NCI-H1092 treated with DMSO at 0.1 percent for 48 hours (cell line): ENCODE results near the gene CCDC82.

ENCODE experiments used
- DNase-seq: peaks from one replicate; lab custom pipeline; 2025; lab: John Stamatoyannopoulos, UW

Gene CCDC82

DNA sequence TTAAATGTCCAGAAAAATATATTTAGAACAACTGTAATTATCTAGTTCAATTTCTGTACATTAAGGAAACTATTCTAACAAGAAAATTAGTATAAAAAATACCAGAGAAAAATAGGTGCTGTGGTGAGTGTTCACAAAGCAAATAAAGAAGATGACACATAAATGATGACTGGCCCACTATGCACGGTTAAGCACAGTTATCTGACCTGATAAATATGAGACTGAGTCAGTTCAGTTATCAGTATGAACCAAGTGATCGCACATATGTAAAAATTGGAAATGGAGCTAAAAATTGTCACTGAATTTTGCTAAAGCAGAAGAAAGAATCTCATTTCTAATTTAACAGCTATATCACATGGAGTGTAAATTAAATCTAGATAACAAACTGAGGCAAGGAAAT is 27.9 kb downstream of the CCDC82 start:
- no peak for DNase-seq

DNA sequence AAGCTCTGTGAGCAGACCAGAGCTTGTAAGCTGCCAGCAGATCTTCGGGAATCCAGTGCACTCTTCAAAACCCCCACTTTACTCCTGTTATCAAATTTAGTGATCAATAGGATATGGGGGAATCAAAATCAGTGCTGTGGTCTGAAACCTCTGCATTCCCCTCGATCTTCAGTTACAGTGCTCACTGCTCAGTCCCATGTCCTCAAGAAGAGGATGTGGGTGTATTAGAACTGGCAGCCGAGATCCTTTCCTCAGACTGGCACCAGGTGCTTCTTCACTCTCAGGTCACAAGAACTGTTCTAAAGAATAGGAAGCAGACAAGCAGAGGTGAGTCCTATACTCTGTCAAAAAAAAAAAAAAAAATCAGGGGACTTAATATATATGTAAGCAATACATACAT is 31.4 kb downstream of the CCDC82 start:
- DNase-seq, result no peak

DNA sequence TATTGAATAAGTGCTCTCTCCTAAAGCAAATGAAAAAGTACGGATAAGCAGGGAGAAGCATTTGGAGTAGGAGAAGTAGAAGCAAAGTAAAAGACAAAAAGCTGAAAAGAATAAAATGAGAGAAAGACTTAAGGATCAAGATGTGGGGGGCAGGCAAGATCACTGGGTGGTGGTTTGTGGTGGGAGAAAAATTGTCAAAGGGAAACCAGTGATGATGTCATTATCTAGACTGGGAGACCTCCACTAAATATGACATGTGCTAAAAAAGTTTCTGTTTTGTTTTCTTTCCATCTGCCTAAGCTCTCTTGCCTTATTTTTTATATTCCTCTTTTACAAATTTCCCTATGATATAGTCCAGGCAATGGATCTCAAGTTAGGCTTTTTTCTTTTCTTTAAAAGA is 31.9 kb downstream of the CCDC82 start:
- DNase-seq, result no peak

DNA sequence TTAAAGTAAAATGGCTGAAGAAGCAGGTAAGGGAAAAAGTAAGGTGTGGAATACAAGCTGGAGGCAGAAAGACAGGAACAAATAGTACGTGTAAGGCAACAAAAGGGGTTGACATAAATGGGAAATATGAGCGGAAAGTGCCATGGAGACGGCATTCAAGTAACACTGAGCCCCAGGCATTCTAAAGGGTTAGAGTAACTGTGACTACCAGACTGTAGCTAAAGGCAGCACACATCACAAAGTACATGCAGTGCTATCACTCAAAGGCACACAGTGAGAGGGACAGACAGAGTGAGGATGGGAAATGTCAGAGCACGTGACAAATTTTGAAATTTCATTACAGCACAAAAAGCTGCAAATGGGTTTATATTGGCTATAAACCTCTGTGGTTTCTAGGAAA is 32.9 kb downstream of the CCDC82 start:
- no peak for DNase-seq

DNA sequence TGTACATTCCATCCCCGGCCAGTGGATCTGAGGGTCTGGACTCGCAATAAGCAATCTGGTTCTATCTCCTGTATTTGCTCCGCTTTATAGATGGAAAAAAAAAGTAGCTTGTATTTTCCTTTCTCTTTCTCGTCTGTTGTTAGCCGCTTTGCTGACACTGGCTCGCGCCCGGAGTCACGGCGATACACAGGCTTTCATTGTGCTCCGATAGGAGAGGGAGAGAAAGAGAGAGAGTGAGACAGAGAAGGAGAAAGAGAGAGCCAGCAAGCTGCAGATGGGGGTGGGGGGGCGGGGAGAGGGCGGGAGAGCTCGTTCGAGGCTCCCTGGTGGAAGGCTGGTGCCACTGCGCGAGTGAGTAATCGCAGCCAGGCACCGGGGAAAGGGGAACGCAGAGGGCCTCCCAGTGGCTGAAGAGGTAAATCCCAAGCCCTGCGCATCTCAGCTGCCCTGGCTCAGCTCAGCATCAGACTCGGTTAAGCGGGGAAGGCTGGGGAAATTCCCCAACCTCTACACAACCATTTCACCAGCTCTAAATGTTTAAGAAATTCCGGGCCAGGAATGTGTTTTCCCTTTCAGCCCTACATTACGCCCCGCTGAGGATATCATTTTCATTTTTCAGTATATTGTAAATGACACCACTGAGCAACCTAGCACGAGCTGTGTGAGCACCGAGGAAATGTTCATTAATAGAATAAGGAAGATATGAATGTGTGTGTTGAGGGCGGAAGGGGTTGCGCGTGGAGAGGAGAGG is 46.6 kb downstream of the CCDC82 start, which contains the start of gene MAML2:
TSS of gene MAML2 (minus strand) at position 235 of the 751 bp plus-strand sequence. CDS start 1,300 bp downstream, outside the sequence.
- peak; percentile 94 for DNase-seq

DNA sequence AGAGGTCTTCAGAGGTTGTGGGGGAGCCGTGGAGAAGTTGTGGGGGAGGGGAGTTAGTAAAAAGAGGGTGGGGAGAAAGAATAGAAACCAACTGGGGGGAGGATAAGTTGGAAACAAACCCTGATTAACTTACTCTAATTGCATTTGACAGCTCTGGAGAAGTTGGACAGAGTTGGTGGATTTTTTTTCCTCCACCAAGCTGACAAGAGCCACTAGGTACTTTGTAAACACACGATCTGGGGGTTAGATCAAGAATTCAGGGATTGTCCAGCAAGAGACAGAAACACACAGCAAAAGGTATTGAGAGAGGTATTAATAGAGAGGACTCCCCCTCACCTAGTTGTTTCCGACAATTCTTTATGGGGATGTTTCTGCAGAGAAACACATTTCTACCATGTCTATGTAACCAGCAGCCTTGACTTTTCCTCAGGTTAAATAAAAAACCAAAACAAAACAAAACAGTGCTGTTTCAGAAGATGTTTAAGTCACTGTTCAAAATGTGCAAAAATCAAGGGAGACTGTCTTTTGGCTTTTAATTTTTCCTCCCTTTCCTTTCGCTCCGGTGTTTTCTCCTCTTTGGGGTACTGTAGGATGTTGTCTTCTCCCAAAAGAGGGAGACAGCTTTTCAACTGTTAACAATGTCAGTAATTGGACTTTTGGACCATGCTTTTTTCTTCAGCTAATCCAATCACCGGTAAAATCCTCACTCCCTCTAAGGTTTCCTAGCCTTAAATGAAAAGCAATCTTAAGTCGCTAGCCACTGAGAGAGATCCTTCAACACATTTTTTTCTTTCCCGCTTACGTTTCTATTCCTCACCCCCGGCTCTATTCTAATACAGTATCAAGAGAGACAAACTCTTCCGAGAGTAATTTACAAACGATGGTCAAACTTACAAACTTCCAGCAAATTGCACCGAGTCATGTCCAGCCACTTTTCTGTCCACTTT is 47.4 kb downstream of the CCDC82 start:
- DNase-seq, result peak; percentile 66

DNA sequence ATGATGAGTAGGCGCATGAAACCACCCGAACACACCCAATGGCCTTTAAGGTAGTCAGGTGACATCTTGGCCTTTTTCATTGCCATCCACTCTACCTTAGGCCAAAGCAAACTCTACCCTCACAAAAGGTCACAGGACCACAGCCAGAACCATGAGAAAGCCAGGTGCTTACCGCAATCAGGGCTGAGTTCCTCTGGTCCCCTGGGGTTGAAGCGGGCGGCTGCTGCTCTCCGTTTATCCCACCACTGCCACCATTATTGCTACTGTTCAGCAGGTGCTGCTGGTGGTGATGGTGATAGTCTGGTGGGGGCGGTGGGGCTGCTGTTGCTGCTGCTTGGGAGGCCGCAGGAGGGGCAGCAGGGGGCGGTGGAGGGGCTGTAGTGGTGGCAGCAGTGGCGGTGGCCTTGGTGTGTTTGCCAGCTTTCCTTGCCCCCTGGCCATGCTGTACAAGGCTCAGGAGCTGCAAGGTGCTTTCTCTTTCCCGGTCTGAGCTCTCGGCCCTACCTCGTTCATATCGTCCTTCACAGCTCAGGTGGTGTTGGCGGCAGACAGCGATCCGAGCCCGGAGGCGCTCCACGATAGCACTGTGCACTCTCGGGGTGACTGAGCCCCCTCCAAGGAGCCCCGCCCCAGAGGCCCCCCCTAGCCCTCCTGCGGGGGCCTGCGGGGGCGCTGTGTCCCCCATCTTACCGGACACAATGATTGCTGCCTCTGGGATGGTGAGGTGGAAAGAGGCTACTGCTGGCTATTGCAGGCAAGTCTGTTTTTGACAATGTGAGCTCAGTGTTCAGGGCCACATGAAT is 48.3 kb downstream of the CCDC82 start:
- DNase-seq, result no peak

DNA sequence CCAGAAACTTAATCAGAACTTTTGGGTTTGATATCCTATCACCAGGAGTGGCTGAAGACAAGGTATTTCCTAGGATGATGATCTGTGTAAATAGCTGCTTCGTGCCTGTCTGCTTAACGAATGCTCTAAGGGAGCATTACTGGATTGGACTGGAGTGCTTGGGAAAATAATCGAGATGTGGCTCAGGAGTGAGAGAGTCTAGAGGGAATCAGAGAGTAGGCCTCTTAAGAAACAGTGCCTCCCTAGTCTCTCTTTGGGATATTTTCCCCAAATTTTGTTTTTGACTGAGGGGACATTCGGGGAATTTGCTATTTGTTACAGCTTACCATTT is 49.2 kb downstream of the CCDC82 start:
- DNase-seq, result no peak

DNA sequence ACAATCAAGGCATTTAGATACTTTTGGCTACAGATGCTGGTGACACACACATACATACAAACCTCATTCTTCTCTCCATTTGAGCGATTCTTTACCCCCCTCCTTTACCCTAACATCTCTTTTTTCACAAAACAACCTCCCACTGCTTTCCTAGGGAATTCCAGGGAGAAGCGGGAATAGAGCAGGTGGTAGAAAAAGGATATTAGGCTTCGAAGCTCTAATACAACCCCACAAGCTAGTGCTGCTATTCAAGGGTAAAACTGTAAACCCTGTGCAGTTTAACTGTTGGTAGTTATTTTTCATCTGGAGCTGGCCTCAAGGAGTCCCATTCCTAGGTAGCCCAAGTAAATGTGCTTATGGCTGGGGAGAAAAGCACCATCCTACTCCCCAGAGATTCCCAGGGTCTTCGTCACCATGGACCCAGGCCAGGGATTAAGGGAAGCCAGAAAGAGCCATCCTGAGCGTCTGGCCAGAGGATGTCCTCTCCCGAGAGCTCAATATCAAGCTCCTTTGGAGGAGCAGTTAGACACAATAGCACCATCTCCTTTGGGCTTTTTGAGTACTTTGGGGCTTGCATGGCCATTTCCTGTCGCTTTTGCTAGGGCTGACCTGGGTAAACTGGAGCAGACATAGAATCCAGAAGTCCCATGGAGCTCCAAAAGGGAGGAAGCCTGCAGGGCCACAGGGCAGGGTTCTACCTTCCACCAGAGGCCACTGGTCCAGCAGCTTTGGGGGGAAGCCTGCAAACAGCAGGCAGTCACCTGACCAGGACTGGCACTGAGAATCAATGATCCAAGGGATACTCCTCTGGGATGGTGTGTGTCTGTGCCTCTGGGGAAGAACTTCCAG is 49.8 kb downstream of the CCDC82 start:
- no peak for DNase-seq

DNA sequence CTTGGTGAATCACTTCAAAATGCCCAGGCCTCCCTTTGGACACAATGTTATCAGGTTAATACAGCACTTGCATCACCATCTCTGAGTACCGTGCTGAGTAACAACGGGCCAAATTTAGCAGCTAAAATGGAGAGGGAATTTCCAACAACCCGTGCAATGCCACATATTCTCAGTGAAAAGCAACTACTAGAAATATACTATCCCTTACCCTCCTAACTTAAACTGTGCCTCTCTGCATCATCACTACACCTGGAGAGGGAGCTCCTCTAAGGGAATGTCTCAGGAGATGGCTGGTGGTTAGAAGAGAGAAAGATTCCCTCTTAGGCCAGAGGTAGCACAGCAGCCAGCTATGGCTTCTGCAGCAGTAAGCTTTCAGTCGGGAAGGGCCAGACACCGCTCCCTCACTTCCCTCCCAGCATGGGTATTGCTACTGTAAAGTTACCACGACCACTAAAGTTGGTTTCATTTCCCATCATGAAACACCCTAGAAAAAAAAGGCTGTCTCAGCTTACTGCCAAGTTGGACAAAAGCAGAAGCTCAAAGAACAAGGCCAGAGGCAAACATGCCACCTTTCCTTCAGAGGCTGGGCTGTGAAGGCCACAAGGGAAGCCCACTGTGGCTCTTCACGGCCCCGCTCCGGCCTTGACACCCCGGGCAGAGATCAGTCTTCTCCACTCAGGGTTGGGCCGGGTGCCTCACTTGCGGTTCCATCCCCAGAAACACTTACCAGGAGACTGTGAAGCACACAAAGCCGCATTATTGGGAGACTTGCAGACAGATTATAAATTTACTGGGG is 50.6 kb downstream of the CCDC82 start:
- DNase-seq, result no peak

DNA sequence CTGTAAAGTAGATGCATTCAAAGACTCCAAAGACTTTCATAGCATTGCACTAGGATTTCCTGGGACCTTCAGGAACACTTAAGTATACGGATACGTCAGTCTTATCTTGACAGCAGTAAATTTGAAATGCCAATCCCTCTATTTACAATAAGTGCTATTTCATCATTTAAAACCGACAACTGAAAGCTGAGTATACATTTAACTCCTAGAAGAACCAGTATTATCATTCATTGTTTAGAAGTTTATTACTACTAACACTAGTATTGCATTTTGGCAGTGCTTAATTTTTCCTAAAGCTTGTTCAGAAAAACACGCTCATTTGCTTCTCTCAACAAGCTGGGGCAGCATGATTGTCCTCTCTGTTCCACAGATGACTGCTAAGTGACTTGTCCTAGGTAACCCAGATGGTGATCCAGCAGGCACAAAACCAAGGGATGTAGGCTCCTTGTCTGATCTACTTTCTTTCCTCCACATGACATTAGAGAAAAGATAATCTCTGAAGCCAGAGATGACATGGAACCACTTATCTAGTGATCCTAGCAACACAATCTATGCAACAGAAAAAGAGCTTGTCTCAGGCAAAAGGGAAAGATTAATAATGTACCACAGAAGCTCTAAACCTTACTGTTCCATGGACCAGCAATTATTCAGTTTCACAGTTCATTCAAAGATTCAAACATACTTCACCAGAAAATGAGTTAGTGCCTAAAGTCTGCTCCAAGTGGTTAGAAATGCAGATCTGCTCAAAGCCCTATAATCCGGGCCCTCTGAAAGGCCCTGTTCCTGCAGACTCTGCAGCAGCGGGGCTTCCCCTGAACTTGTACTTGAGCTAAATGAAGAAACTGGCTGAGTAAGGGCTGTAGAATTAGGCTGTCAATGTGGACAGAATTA is 51.9 kb downstream of the CCDC82 start:
- no peak for DNase-seq

DNA sequence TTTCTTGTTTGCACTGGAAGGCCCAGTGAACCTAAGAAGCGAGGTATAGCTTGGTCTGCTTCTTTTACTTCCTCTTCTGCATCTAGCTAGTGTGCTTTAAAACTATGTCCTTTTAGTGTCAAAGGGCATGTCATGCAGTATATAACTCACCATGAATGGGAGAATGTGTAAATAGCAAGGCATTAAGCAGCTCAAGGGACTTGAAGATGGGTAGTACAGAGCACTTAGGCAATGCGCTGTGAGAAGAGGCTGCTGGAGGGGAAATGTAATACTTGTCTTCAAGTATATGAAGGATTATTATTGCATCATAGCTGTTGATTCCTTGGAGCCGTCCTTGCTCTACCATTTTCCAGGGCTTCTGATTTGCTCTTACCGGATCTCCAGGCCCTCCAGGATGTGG is 54.3 kb downstream of the CCDC82 start:
- no peak for DNase-seq

DNA sequence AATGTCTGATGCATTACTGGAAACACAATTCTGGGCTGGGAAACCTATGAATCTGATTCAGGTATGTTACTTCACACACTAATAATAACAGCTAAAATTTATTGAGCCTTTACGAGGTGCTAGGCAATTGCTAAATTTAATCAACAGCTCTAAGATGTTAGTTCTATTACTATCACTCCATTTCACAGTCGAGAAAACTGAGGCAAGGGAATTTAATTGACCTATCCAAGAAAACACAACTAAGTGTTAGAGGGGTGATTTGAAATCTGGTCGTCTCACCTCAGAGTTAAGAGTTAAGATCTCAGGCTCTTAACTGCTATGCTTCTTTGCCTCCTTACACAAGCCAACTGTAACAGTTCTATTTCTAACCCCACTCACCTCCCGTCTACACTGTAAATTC is 55.5 kb downstream of the CCDC82 start:
- DNase-seq, result no peak

DNA sequence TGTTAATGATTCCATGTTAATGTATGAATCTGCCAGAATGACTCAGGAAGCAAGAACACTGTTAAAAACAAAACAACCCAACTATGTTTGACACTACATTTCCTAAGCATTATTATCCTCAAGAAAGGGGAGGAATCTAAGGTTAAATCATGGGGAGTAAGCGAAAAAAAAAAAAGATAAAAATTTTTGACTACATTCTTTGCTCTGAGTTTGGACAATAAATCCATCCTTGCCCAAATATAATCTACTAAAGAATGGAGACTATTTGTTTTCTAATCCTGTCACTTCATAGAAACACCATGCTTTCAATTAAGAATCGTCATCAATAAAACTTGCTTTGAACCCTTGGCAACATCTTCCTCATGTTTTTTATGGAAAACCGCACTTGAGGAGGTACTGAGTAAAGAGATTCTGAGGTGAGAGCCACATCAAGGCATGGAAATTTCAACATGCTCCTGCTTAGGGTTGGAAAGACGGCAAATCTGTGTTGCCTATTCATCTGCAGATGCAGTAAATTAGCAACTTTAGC is 56.5 kb downstream of the CCDC82 start:
- no peak for DNase-seq

DNA sequence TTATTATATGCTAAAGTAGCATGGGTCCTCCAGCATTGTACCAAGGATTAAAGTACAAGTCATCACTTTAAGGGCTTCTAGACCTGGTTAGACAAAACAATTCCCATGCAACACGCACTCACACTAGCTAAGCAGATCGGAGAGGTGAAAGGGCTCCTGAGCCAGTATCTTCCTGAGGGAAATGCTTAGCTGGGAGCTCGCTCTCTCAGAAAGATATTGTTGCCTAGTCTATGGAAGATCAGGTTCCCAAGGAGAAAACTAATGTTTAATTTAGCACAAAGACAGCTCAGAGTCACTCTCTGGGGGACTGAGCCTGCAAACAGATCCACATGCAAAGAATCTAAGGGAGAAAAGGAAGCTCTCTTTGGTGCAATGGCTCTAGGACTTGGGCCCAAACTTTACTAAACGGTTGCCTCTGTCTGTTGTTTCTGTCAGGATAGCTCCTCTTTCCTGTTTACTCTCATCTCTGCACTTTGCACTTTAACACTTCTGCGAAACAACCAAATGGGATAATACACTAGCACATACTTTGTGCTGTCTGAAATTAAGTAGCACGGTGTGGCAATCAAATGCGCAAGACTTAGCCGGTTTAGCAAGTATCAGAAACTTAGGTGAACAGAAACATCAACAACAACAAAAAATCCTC is 57.5 kb downstream of the CCDC82 start:
- DNase-seq, result no peak

DNA sequence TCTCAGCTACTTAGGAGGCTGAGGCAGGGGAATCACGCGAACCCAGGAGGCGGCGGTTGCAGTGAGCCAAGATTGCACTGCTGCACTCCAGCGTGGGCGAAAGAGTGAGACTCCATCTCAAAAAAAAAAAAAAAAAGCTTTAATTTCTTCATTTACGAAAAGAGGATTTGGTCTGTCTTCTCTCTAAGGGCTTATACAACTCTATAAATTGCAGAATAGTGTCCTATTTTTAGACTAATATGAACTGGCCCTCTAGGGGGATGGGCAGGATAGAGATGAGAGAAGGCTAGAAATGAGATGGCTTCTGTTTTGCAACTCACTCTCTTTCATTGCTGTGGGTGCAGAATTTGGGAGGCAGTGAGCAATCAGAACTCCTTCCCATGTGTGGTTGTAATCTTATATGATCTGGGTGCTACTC is 58.0 kb downstream of the CCDC82 start:
- DNase-seq, result no peak

DNA sequence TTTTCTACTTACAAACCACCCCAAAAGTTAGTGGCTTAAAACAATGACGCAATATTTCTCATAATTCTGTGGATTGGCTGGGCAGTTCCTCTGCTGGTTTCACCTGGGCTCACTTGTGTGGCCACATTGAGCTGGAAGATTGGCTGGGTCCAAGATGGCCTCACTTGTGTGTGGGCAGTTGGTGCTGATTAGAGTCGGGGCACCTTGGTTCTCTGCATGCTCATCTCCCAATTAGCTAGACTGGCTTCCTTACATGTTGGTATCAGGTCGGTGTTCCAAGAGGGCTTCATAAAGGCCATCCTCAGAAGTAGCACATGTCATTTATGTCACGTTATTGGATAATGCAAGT is 59.2 kb downstream of the CCDC82 start:
- no peak for DNase-seq

DNA sequence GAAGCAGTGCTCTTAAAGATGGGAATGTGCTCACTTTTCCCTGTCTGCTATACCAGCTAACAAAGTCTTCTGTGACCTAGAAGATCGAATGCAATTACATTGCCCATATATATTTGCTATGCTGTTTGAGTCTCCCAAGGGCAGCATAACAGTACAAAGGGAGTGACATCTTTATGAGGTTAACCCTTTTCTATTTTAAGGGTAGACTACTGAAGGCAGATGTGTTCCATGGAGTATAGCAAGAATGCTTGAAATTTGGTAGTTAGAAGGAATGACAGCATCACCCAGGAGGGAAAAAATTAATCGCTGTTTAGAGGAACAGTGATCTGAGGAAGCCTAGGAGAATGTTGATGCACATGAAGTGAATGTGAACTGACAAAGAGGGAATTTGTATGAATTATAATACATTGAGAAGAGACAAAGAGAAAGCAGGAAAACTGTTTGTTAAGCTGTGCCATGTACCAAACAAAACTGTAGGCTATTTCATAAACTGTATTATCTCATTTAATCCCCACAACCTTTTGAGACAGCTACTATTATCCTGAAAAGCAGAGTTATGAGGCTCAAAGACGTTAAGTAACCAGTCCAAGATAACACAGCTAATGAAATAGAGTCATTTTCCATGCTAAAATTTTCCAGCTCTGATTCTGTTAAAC is 59.7 kb downstream of the CCDC82 start:
- no peak for DNase-seq
